Activated T-cell treated with anti-CD3 and anti-CD28 coated beads, Interleukin-2, amount 50 U/mL, for 72 hours (primary cell): ENCODE results near the gene TM9SF4. TPM values are rescaled to one million over a fixed set of nuclear protein-coding genes. Genes with fewer than 3 reads are reported as not detected.
A peak's percentile ranks its signal among the peaks of the same experiment; 100 is the strongest.
"Not testable (repeated sequence)": the region's sequence is repeated elsewhere in the genome, so short reads cannot be mapped to it uniquely, and the experiment has no call there.

Experiments
- ATAC-seq, 2 donors: fragments of 150-1000 bp; cut with Tn5 transposase; replicated peaks in 1 of 2; 2 replicates each; pipeline ENCODE4 v1.10.0; 2021; ENCODE audit warnings: moderate library complexity in 2 of 2, mild to moderate bottlenecking in 1 of 2
- DNase-seq, 2 donors: peaks; one replicate each; pipeline ENCODE4 v3.0.0; 2021 to 2022; ENCODE audit warnings: mixed read lengths in 1 of 2
- H3K27ac Mint-ChIP-seq: one replicate; pipeline ENCODE4 v1.8.0; 2022; ENCODE audit warnings: mild to moderate bottlenecking, moderate library complexity, mixed read lengths
- H3K27me3 Mint-ChIP-seq: one replicate; pipeline ENCODE4 v1.8.0; 2022; ENCODE audit warnings: low read depth, mixed read lengths
- H3K36me3 Mint-ChIP-seq, 2 donors: one replicate each; pipeline ENCODE4 v1.8.0; 2022; ENCODE audit warnings: mixed read lengths in 2 of 2, mild to moderate bottlenecking in 1 of 2; ENCODE audit not compliant: insufficient read depth in 2 of 2
- H3K4me1 Mint-ChIP-seq: one replicate; pipeline ENCODE4 v1.8.0; 2022; ENCODE audit warnings: low read depth, mixed read lengths
- H3K4me3 Mint-ChIP-seq, 2 donors: one replicate each; pipeline ENCODE4 v1.8.0; 2022; ENCODE audit warnings: mild to moderate bottlenecking in 2 of 2, mixed read lengths in 2 of 2, moderate library complexity in 2 of 2
- H3K9me3 Mint-ChIP-seq, 2 donors: one replicate each; pipeline ENCODE4 v1.8.0; 2022; ENCODE audit warnings: mixed read lengths in 2 of 2
- total RNA-seq, 2 donors: library from RNA; stranded (reverse); gene quantifications; one replicate each; pipeline ENCODE4 v1.2.3, GENCODE V29; 2022

Gene TM9SF4
- total RNA-seq, 2 donors from 2014 or later = 42.9 to 56.7 TPM

- peak; percentile 10 to 12 for ATAC-seq
- no peaks in the 10 kb centered on the region for H3K36me3 Mint-ChIP-seq
- H3K27ac Mint-ChIP-seq = no peak overlapping the region
- no peaks in the 10 kb centered on the region for H3K9me3 Mint-ChIP-seq
- DNase-seq = no peak
- no peak overlapping the region for H3K4me3 Mint-ChIP-seq
- no peaks in the 10 kb centered on the region for H3K27me3 Mint-ChIP-seq
- no peaks in the 10 kb centered on the region for H3K4me1 Mint-ChIP-seq
Measured at GRCh38 chr20:32183947-32184635, 74.6 kb downstream of the TM9SF4 start.

- Mint-ChIP-seq H3K9me3 (no peaks in the 10 kb centered on the region), H3K4me3 (no peak overlapping the region), H3K27me3 (no peaks in the 10 kb centered on the region), H3K4me1 (peaks cover 6% of the 10 kb centered on the region), H3K27ac (peak overlapping the region; percentile 3), H3K36me3 (no peaks in the 10 kb centered on the region)
- ATAC-seq (no peak), DNase-seq (no peak)
Measured at GRCh38 chr20:32184961-32185603, 75.6 kb downstream of the TM9SF4 start.

GRCh38 chr20:32186506-32186905, 77.0 kb downstream of the TM9SF4 start:
- ATAC-seq (no peak), DNase-seq (no peak)
- no peak overlapping the region for H3K4me3 Mint-ChIP-seq
- H3K36me3 Mint-ChIP-seq = no peaks in the 10 kb centered on the region
- H3K9me3 Mint-ChIP-seq = no peaks in the 10 kb centered on the region
- no peaks in the 10 kb centered on the region for H3K27me3 Mint-ChIP-seq
- H3K27ac Mint-ChIP-seq = no peak overlapping the region
- H3K4me1 Mint-ChIP-seq = peaks cover 18% of the 10 kb centered on the region

- DNase-seq (no peak), ATAC-seq (no peak)
- Mint-ChIP-seq H3K4me3 (peak overlapping the region; percentile 71 to 79), H3K4me1 (peaks cover 36% of the 10 kb centered on the region), H3K36me3 (peaks cover 0 to under 1% of the 10 kb centered on the region in 2 donors), H3K27ac (peak overlapping the region; percentile 6), H3K27me3 (no peaks in the 10 kb centered on the region), H3K9me3 (no peaks in the 10 kb centered on the region)
Measured at GRCh38 chr20:32188376-32189122, 79.0 kb downstream of the TM9SF4 start.

GRCh38 chr20:32189123-32189410, 79.6 kb downstream of the TM9SF4 start:
- DNase-seq = no peak
- H3K9me3 Mint-ChIP-seq = no peaks in the 10 kb centered on the region
- peak overlapping the region; percentile 76 to 79 for H3K4me3 Mint-ChIP-seq
- H3K27ac Mint-ChIP-seq = no peak overlapping the region
- peaks cover 4 to 5% of the 10 kb centered on the region in 2 donors for H3K36me3 Mint-ChIP-seq
- no peaks in the 10 kb centered on the region for H3K27me3 Mint-ChIP-seq
- H3K4me1 Mint-ChIP-seq = peaks cover 42% of the 10 kb centered on the region
- no peak for ATAC-seq

GRCh38 chr20:32189691-32190615, 80.4 kb downstream of the TM9SF4 start:
- no peaks in the 10 kb centered on the region for H3K27me3 Mint-ChIP-seq
- peaks cover 49% of the 10 kb centered on the region for H3K4me1 Mint-ChIP-seq
- peak; percentile 49 to 59 for DNase-seq

GRCh38 chr20:32190616-32191415, 81.3 kb downstream of the TM9SF4 start:
- Mint-ChIP-seq H3K4me3 (peak overlapping the region; percentile 78 to 81), H3K27me3 (no peaks in the 10 kb centered on the region), H3K4me1 (peaks cover 58% of the 10 kb centered on the region), H3K9me3 (no peaks in the 10 kb centered on the region), H3K27ac (peak overlapping the region; percentile 91), H3K36me3 (peaks cover 11 to 16% of the 10 kb centered on the region in 2 donors)
- no peak for DNase-seq
- ATAC-seq = no peak

More at GRCh38 chr20:32189691-32190615, 80.4 kb downstream of the TM9SF4 start:
- ATAC-seq = peak; percentile 56
- Mint-ChIP-seq H3K9me3 (no peaks in the 10 kb centered on the region), H3K4me3 (peak overlapping the region; percentile 79 to 81), H3K36me3 (peaks cover 4 to 10% of the 10 kb centered on the region in 2 donors), H3K27ac (peak overlapping the region; percentile 91)

GRCh38 chr20:32191422-32191821, 81.9 kb downstream of the TM9SF4 start:
- DNase-seq (no peak), ATAC-seq (no peak)
- Mint-ChIP-seq H3K36me3 (peaks cover 14 to 22% of the 10 kb centered on the region in 2 donors), H3K27me3 (no peaks in the 10 kb centered on the region), H3K4me3 (peak overlapping the region; percentile 78 to 81), H3K9me3 (no peaks in the 10 kb centered on the region), H3K4me1 (peaks cover 64% of the 10 kb centered on the region), H3K27ac (peak overlapping the region; percentile 80)

GRCh38 chr20:32191873-32192272, 82.4 kb downstream of the TM9SF4 start:
- no peak for DNase-seq
- Mint-ChIP-seq H3K27ac (peak overlapping the region; percentile 80), H3K36me3 (peaks cover 14 to 23% of the 10 kb centered on the region in 2 donors), H3K9me3 (no peaks in the 10 kb centered on the region), H3K4me3 (no peak overlapping the region), H3K27me3 (no peaks in the 10 kb centered on the region), H3K4me1 (peaks cover 66% of the 10 kb centered on the region)
- ATAC-seq = no peak

GRCh38 chr20:32192698-32193097, 83.2 kb downstream of the TM9SF4 start:
- DNase-seq (no peak), ATAC-seq (no peak)
- Mint-ChIP-seq H3K4me1 (peaks cover 73% of the 10 kb centered on the region), H3K27me3 (no peaks in the 10 kb centered on the region), H3K27ac (peak overlapping the region; percentile 66), H3K9me3 (no peaks in the 10 kb centered on the region), H3K36me3 (peaks cover 16 to 30% of the 10 kb centered on the region in 2 donors), H3K4me3 (no peak overlapping the region)

- not testable (repeated sequence) for ATAC-seq, H3K9me3 Mint-ChIP-seq, H3K27me3 Mint-ChIP-seq, DNase-seq, H3K4me3 Mint-ChIP-seq, H3K27ac Mint-ChIP-seq
- peaks cover 19 to 33% of the 10 kb centered on the region in 2 donors for H3K36me3 Mint-ChIP-seq
- H3K4me1 Mint-ChIP-seq = peaks cover 77% of the 10 kb centered on the region
Measured at GRCh38 chr20:32193336-32193735, 83.8 kb downstream of the TM9SF4 start.

GRCh38 chr20:32193996-32194395, 84.5 kb downstream of the TM9SF4 start:
- H3K4me3 Mint-ChIP-seq = peak overlapping the region in 1 of 2 donors; percentile 14
- peak overlapping the region; percentile 87 for H3K27ac Mint-ChIP-seq
- peaks cover 83% of the 10 kb centered on the region for H3K4me1 Mint-ChIP-seq
- DNase-seq = no peak
- no peak for ATAC-seq
- H3K36me3 Mint-ChIP-seq = peaks cover 19 to 34% of the 10 kb centered on the region in 2 donors
- H3K9me3 Mint-ChIP-seq = no peaks in the 10 kb centered on the region
- no peaks in the 10 kb centered on the region for H3K27me3 Mint-ChIP-seq
